ENCODE results near the gene YAF2. TPM values are rescaled to one million over a fixed set of nuclear protein-coding genes. Genes with fewer than 3 reads are reported as not detected.

YAF2 gene
- total RNA-seq, 1 experiment from 2014 or later = 17.3 TPM

DNA sequence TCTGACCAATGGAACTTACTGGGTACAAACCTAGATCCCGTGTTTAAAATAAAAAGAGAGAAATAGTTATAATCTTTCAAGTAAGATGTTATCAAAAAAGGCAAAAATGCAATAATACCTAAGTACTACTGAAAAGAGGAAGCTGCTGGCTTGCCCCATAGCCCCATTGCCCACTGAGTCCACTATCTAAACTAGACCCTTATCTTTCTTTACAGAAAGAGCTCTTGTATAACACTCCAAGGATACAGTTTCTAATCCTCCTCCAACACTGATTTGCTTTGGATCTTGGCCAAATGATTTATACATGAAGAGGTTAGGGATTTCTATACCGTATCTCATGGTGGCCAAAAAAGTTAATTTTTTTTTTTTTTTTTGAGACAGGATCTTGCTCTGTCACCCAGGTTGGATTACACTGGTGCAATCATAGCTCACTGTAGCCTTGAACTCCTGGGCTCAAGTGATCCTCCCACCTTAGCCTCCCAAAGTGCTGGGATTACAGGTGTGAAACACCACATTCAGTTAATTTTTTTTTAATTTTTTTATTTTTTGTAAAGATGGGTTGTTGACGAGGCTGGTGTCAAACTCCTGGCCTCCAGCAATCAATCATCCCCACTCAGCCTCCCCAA lies 96.0 kb downstream of the YAF2 start:
- H3K9me3 ChIP-seq (replicated peaks) = no peaks in the 10 kb centered on the region
- no peak overlapping the region for H3K4me3 ChIP-seq
- DNase-seq (ENCODE audit: low read depth in 1 of 2, low spot score in 2 of 2) = no peak
- H3K36me3 ChIP-seq = peaks cover 5% of the 10 kb centered on the region; the same call in 1 of the 2 replicates
- no peak overlapping the region for H3K27ac ChIP-seq
- peaks cover 18% of the 10 kb centered on the region for H3K4me1 ChIP-seq (replicated peaks)
- no peaks in the 10 kb centered on the region for H3K27me3 ChIP-seq (replicated peaks)

DNA sequence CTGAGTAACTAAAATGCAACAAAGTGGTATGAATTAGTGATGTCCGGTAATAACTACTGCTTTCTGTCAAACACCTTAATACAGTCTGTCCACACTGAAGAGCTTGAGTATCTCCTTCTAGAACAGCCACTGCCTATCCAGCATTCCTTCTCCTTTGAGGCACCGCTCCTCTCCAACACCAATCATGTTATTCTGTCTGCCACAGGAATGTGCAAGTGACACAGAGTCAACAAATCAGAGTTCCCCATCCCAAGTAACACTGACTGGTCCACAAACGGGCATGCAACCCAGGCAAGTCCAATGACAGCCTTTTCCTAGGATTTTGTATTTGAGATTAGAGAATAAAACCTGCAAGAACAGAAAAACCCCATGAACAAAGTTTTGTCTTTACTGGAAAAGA lies 97.1 kb downstream of the YAF2 start:
- Histone ChIP-seq H3K4me3 (no peak overlapping the region), H3K27ac (no peak overlapping the region), H3K9me3 (replicated peaks) (no peaks in the 10 kb centered on the region), H3K36me3 (peaks cover 5% of the 10 kb centered on the region; the same call in 1 of the 2 replicates), H3K4me1 (replicated peaks) (peaks cover 18% of the 10 kb centered on the region), H3K27me3 (replicated peaks) (no peaks in the 10 kb centered on the region)
- DNase-seq (ENCODE audit: low read depth in 1 of 2, low spot score in 2 of 2) = peak; percentile 31 to 44

DNA sequence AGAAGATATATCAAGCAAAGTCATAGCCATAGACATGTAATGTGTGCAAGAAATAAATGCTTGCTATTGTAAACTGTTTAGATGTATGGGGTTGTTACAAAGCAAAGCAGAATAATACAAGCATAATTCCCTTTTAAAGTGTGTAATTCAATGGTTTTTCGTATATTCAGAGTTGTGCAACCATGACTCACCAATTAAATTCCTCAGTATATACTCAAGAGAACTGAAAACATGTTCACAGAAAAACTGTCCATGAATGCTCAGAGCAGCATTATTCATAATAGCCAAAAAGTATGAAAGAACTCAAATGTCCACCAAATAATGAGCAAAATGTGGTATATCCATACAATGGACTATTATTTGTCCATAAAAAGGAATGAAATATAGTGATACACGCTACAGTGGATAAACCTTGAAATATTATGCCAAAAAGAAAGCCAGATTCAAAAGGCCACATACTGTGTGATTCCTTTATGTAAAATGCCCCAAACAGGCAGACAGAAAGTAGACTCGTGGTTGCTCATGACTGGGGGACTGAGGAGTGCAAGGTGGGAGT lies 102.7 kb downstream of the YAF2 start:
- no peak overlapping the region for H3K4me3 ChIP-seq
- no peaks in the 10 kb centered on the region for H3K27me3 ChIP-seq (replicated peaks)
- H3K9me3 ChIP-seq (replicated peaks) = no peaks in the 10 kb centered on the region
- H3K4me1 ChIP-seq (replicated peaks) = peaks cover 25% of the 10 kb centered on the region
- H3K36me3 ChIP-seq = no peaks in the 10 kb centered on the region
- H3K27ac ChIP-seq = no peak overlapping the region
- peak in 1 of 2 experiments; percentile 31 for DNase-seq (ENCODE audit: low read depth in 1 of 2, low spot score in 2 of 2)

DNA sequence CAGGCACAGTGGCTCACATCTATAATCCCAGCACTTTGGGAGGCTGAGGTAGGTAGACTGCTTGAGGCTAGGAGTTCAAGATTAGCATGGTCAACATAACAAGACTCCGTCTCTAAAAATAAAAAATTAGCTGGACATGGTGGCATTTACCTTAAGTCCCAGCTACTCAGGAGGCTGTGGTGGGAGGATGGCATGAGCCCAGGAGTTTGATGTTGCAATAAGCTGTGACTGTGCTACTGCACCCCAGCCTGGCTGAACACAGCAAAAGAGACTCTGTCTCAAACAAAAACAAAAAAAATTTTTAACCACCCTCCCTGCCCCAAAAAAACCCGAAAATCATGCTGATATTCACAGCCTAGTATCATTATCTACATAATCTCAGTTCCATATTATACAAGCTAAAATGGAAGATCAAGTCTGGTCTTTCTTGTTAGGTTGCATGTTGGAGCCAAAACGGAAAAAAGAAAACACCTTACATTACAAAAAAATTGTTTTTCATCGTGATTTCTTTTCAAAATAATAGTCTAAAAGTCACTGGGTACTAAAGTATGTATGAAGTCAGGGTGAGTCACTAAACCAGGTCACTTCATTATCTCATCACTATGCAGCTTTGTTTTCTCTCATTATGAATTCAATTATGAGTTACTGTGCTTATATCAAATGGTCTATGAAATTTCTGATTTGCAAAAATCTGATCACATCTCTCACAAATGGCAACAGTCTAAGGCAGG lies 107.2 kb downstream of the YAF2 start:
- Histone ChIP-seq H3K4me1 (replicated peaks) (peaks cover 25% of the 10 kb centered on the region), H3K4me3 (no peak overlapping the region), H3K9me3 (replicated peaks) (no peaks in the 10 kb centered on the region), H3K36me3 (no peaks in the 10 kb centered on the region; the same call in 1 of the 2 replicates), H3K27me3 (replicated peaks) (no peaks in the 10 kb centered on the region), H3K27ac (no peak overlapping the region)
- peak in 1 of 2 experiments; percentile 26 for DNase-seq (ENCODE audit: low read depth in 1 of 2, low spot score in 2 of 2)

DNA sequence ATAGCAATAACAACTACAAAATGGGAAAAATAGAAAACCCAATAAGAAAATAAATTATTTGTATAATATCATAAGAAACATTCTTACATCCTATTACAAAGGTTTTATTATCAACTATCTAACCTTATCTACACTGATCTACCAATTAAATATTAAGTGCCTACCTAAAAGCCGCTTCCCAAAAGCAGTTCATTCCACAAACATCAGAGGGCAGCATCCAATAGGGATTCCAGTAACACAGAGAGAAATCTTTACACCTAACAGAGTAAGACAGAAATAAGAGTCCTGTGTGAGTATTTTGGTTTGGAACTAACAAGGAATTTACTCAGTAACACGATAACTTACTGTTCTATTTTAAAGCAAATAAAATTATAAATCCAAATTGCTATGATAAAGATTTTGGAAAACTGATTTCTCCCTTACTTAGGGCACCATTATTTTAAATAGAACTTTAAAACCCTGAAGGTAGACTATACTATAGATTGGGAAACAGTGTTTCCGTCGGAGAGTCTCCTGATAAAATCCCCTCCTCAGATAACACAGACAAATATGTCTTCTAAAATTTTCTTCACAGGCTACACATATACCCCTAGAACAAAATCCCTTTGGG lies 108.3 kb downstream of the YAF2 start:
- H3K4me1 ChIP-seq (replicated peaks) = peaks cover 14% of the 10 kb centered on the region
- no peaks in the 10 kb centered on the region for H3K9me3 ChIP-seq (replicated peaks)
- H3K27me3 ChIP-seq (replicated peaks) = no peaks in the 10 kb centered on the region
- DNase-seq (ENCODE audit: low read depth in 1 of 2, low spot score in 2 of 2) = peak in 1 of 2 experiments; percentile 44
- H3K36me3 ChIP-seq = no peaks in the 10 kb centered on the region; the same call in 1 of the 2 replicates
- no peak overlapping the region for H3K27ac ChIP-seq
- no peak overlapping the region for H3K4me3 ChIP-seq

DNA sequence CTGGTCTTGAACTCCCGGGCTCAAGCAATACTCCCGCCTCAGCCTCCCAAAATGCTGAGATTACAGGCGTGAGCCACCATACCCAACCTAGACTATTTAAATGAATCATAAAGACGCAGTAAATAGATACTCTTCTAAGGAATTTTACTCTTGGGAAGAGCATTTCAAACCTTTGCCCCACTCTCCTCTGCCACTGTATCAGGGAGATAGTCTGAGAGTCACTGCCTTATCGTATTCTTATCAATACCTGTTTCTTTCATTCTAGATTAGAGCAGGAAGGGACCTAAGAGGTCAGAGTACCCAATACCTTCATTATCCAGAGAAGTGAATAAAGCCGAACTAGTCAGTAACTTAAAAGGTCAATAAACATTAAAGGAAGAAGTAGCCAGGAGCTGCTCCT lies 109.2 kb downstream of the YAF2 start:
- no peaks in the 10 kb centered on the region for H3K27me3 ChIP-seq (replicated peaks)
- no peak overlapping the region for H3K27ac ChIP-seq
- DNase-seq (ENCODE audit: low read depth in 1 of 2, low spot score in 2 of 2) = no peak
- H3K9me3 ChIP-seq (replicated peaks) = no peaks in the 10 kb centered on the region
- H3K4me1 ChIP-seq (replicated peaks) = peaks cover 13% of the 10 kb centered on the region
- H3K4me3 ChIP-seq = no peak overlapping the region
- no peaks in the 10 kb centered on the region; the same call in 1 of the 2 replicates for H3K36me3 ChIP-seq

DNA sequence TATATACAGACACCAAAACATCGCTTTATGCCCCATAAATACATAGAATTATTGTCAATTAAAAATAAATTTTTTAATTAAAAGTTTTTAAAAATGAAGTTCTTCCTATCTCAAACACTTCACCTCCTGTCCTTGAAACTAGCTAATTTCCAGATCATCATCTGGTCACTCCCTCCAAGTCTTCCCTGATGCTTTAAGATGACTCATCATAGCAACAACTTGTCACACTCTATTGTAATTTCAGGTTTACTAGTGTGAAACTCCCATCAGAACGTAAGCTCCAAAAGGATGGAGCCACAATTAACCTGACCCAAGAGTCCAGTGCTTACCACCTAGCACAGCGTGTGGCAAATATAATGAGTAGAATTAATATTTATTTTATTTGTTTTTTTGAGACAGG lies 109.7 kb downstream of the YAF2 start:
- Histone ChIP-seq H3K27ac (no peak overlapping the region), H3K36me3 (no peaks in the 10 kb centered on the region; the same call in 1 of the 2 replicates), H3K27me3 (replicated peaks) (no peaks in the 10 kb centered on the region), H3K4me3 (no peak overlapping the region), H3K4me1 (replicated peaks) (peaks cover 13% of the 10 kb centered on the region), H3K9me3 (replicated peaks) (no peaks in the 10 kb centered on the region)
- DNase-seq (ENCODE audit: low read depth in 1 of 2, low spot score in 2 of 2) = no peak

DNA sequence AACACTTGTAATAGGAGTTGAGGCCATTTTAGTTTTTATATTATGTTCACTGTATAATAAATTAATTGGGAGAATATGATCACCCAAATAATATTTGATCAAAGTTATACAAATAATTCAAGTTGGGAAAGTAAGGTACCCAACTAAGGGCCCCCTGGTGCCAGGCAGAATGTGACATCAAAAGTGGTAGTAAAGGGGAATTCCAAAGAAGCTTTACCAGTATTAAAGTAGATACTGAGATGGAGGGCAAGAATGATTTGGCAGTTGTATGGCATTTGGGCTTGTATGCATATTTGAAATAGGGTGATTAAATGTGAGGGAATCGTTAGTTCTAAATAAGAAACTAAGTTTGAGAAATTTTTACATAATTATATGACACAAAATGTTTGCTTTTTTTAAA lies 111.1 kb downstream of the YAF2 start:
- H3K27me3 ChIP-seq (replicated peaks) = no peaks in the 10 kb centered on the region
- no peaks in the 10 kb centered on the region; the same call in 1 of the 2 replicates for H3K36me3 ChIP-seq
- peaks cover 13% of the 10 kb centered on the region for H3K4me1 ChIP-seq (replicated peaks)
- DNase-seq (ENCODE audit: low read depth in 1 of 2, low spot score in 2 of 2) = no peak
- H3K4me3 ChIP-seq = no peak overlapping the region
- H3K9me3 ChIP-seq (replicated peaks) = no peaks in the 10 kb centered on the region
- H3K27ac ChIP-seq = no peak overlapping the region

DNA sequence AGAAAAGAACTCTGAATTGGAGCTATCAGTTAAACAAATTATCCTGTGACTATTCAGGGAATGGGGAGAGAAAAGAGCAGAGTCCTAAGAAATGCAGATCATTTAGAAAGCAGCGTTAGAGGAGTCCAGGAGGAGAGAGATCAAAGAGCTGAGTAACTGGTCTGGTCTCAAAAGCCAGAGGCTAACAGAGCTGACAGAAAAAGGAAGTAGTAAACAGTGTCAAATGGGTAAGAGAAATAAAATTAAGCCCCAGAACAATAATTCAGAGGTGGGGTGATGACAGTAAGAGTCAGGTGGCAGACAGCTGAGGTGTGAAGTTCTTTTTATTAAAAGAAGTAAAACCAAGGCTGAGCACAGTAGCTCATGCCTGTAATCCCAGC lies 112.7 kb downstream of the YAF2 start:
- Histone ChIP-seq H3K27me3 (replicated peaks) (no peaks in the 10 kb centered on the region), H3K9me3 (replicated peaks) (no peaks in the 10 kb centered on the region)

DNA sequence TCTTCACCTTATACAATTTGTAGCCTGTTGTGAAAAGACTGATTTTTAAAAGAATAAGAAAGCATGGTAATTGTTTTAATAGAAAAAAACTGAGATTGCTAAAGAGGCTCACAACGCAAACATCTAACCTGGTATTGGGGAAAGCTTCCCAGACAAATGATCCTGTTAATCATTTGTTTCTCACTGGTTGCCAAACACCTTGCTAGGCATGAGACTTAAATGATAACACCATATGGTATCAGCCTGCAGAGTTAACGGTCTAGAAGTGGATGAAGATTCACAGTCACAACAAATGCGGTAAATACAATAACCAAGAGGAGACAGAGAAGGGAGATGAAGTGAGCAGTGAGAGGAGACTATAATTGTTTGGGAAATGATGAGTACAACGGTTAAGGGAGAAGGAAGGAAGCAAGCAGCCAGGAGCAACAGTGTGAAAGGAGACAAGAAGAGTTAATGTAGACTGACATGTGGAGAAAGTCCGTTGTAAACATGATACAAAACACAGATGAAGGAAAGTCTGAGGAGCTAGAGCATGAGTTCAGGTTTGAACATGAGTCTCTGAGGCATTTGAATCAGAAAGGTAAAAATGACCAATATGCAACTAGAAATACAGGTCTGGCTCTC lies 113.2 kb downstream of the YAF2 start:
- Histone ChIP-seq H3K27ac (no peak overlapping the region), H3K36me3 (no peaks in the 10 kb centered on the region; the same call in 1 of the 2 replicates), H3K9me3 (replicated peaks) (no peaks in the 10 kb centered on the region), H3K4me3 (no peak overlapping the region), H3K4me1 (replicated peaks) (no peaks in the 10 kb centered on the region), H3K27me3 (replicated peaks) (no peaks in the 10 kb centered on the region)
- DNase-seq (ENCODE audit: low read depth in 1 of 2, low spot score in 2 of 2) = no peak

More for the DNA sequence above, 112.7 kb downstream of the YAF2 start:
- Histone ChIP-seq H3K36me3 (no peaks in the 10 kb centered on the region; the same call in 1 of the 2 replicates), H3K27ac (no peak overlapping the region), H3K4me3 (no peak overlapping the region), H3K4me1 (replicated peaks) (no peaks in the 10 kb centered on the region; the same call in 1 of the 2 replicates)
- DNase-seq (ENCODE audit: low read depth in 1 of 2, low spot score in 2 of 2) = no peak

DNA sequence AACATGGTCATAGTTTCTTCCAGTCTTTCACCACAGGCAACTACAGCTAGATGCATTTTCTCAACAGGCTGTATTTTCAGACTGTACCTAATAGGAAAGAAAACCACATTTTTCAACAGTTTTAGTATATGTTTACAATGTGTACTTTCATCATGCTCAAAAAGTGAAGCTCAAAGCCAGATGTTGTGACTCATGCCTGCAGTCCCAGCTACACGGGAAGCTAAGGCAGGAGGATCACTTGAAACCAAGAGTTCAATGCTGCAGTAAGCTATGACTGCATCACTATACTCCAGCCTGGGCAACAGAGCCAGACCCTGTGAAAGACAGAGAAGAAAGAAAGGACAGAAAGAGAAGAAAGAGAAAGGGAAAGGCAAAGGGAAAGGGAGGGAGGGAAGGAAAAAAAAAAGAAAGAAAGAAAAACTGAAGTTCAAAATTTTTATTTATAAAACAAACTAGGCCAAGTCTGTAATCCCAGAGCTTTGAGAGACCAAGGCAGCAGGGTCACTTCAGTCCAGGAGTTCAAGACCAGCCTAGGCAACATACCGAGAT lies 118.9 kb downstream of the YAF2 start:
- H3K27ac ChIP-seq = no peak overlapping the region
- DNase-seq (ENCODE audit: low read depth in 1 of 2, low spot score in 2 of 2) = peak; percentile 36 to 51
- H3K4me1 ChIP-seq (replicated peaks) = peaks cover 16% of the 10 kb centered on the region
- no peaks in the 10 kb centered on the region for H3K9me3 ChIP-seq (replicated peaks)
- no peaks in the 10 kb centered on the region for H3K27me3 ChIP-seq (replicated peaks)
- H3K36me3 ChIP-seq = peaks cover 8% of the 10 kb centered on the region
- no peak overlapping the region for H3K4me3 ChIP-seq

DNA sequence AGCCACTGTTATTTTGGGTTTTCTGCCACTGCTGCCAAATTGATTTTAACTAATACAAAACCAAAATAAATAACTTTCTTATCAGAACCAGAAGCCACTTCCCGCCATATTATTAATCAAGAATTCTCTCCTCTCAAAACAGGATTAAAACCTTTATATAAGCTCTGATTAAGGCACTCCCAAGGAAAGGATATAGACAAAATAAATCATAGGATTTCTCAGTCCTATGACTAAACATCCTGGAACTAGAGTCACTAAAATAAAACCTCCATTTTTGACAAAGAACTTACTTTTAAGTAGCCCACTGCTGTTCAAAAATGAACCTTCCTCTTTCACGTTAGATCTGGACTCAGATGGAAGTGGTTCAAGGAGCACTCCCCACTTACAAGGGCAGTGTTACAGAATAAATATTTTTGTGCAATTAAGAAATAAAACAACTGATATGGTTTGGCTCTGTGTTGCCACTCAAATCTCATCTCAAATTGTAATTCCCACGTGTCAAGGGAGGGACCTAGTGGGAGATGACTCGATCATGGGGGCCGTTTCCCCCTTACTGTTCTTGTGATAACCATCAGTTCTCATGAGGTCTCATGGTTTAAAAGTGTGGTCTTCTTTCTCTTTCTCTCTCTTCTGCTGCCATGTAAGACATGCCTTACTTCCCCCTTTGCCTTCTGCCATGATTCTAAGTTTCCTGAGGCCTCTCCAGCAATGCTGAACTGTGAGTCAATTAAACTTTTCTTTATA lies 119.7 kb downstream of the YAF2 start:
- Histone ChIP-seq H3K4me1 (replicated peaks) (peaks cover 16% of the 10 kb centered on the region), H3K27ac (no peak overlapping the region), H3K36me3 (peaks cover 8% of the 10 kb centered on the region), H3K9me3 (replicated peaks) (no peaks in the 10 kb centered on the region), H3K4me3 (no peak overlapping the region), H3K27me3 (replicated peaks) (no peaks in the 10 kb centered on the region)
- DNase-seq (ENCODE audit: low read depth in 1 of 2, low spot score in 2 of 2) = no peak

DNA sequence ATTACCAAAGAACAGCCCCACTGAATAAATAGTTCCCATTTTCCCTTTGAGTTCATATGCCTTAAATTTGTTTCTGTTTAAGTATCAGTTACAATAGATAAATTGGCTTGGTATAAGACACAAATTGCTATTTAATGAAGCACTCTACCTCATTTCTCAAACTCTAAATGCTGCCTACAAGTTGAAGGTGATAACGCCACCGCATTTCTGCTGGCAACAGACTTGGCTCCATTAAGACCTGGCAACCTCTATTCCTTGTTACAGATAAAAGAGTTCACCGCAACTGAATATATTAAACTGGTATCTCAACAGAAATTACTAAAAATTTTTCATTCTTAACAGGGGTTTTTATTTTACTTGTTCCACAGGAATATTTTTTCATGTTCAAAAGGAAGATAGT lies 129.0 kb downstream of the YAF2 start:
- H3K27me3 ChIP-seq (replicated peaks) = no peaks in the 10 kb centered on the region
- no peaks in the 10 kb centered on the region for H3K9me3 ChIP-seq (replicated peaks)
- no peak overlapping the region for H3K4me3 ChIP-seq
- H3K27ac ChIP-seq = no peak overlapping the region
- H3K36me3 ChIP-seq = peaks cover 4% of the 10 kb centered on the region; the same call in 1 of the 2 replicates
- no peaks in the 10 kb centered on the region for H3K4me1 ChIP-seq (replicated peaks)
- no peak for DNase-seq (ENCODE audit: low read depth in 1 of 2, low spot score in 2 of 2)

All from SJSA1 (cell line).